Measurements from ENCODE around the gene SNX10. TPM values are rescaled to one million over a fixed set of nuclear protein-coding genes. Genes with fewer than 3 reads are reported as not detected.
A peak's percentile ranks its signal among the peaks of the same experiment; 100 is the strongest.

Gene SNX10
- total RNA-seq, 1 experiment from 2014 or later: 9.4 TPM

GRCh38 chr7:26420422-26421019, 128.9 kb downstream of the SNX10 start:
- Histone ChIP-seq H4K8ac (replicated peaks; ENCODE audit: insufficient read length, low read depth, low read length) (no peak overlapping the region), H3K4ac (ENCODE audit: low read depth, low read length) (no peak overlapping the region), H2BK5ac (ENCODE audit: insufficient read length, low read length) (no peak overlapping the region), H3K56ac (ENCODE audit: insufficient read length, low read depth, low read length) (no peak overlapping the region), H2BK120ac (ENCODE audit: low read depth, low read length, poor library complexity, severe bottlenecking) (no peak overlapping the region), H4K91ac (ENCODE audit: insufficient read length, low read depth, low read length) (no peak overlapping the region), H3K9ac (ENCODE audit: extremely low read depth, insufficient read length, low read length) (no peak overlapping the region), H3K23ac (ENCODE audit: insufficient read length, low read depth, low read length) (no peak overlapping the region), H2BK15ac (ENCODE audit: low read depth, low read length) (no peak overlapping the region), H3K23me2 (ENCODE audit: insufficient read length, low read depth, low read length, poor library complexity, severe bottlenecking) (no peaks in the 10 kb centered on the region), H4K20me1 (ENCODE audit: control insufficient read depth, insufficient read depth, insufficient read length) (no peaks in the 10 kb centered on the region), H3K18ac (ENCODE audit: insufficient read length, low read depth, low read length) (no peak overlapping the region), H3K14ac (ENCODE audit: insufficient read depth, low read length) (no peak overlapping the region), H2BK20ac (ENCODE audit: low read depth, low read length, poor library complexity, severe bottlenecking) (no peak overlapping the region), H2BK12ac (ENCODE audit: insufficient read length, low read depth, low read length) (no peak overlapping the region), H4K5ac (ENCODE audit: insufficient read length, low read depth, low read length) (no peak overlapping the region), H3K79me1 (ENCODE audit: insufficient read depth, low read depth, low read length, poor library complexity, severe bottlenecking) (no peaks in the 10 kb centered on the region), H3K79me2 (ENCODE audit: insufficient read depth, low read length) (no peaks in the 10 kb centered on the region), H3K27ac (ENCODE audit: insufficient read length, low read depth, low read length) (no peak overlapping the region), H3K27me3 (ENCODE audit: insufficient read depth, low read length) (no peaks in the 10 kb centered on the region), H3K9me3 (ENCODE audit: control insufficient read depth, low read depth, low read length) (no peaks in the 10 kb centered on the region), H3K4me1 (ENCODE audit: insufficient read depth, low read length) (peaks cover 4% of the 10 kb centered on the region; the same call in 1 of the 2 replicates), H2AK5ac (ENCODE audit: insufficient read length, low read length) (no peak overlapping the region), H3T11ph (ENCODE audit: low read length) (no peak overlapping the region), H3K4me2 (ENCODE audit: insufficient read depth, insufficient read length, low read length) (no peak overlapping the region), H2AFZ (ENCODE audit: low read length) (no peak overlapping the region)
- WGBS (ENCODE audit: extremely low coverage, insufficient read length, low lambda C conversion rate): no CpG with 5 or more reads among the region's 5 CpGs
- no peak for DNase-seq
- no peaks in the 10 kb centered on the region for H3K27me3 Mint-ChIP-seq (ENCODE audit: low read depth)
- H3K36me3 Mint-ChIP-seq (ENCODE audit: insufficient read depth in 1 of 3, low read depth in 3 of 3): no peaks in the 10 kb centered on the region; a peak in 1 of 7 replicates
- peaks cover 20 to 28% of the 10 kb centered on the region in 2 experiments for H3K4me1 Mint-ChIP-seq
- H3K9me3 Mint-ChIP-seq: no peaks in the 10 kb centered on the region; a peak in 2 of 5 replicates
- no peak for TF ChIP-seq CTCF (conservative IDR thresholded peaks at IDR 0.05)
- H3K27ac Mint-ChIP-seq: 0 out of 7 replicates have a peak overlapping the region, but pooled peaks of 1 of the 3 experiments have one; percentile 18
- H3K4me3 Mint-ChIP-seq: no peak overlapping the region

Data from H9 (cell line).